Measurements from ENCODE around the gene NELFCD. TPM values are rescaled to one million over a fixed set of nuclear protein-coding genes. Genes with fewer than 3 reads are reported as not detected.
A peak's percentile ranks its signal among the peaks of the same experiment; 100 is the strongest.

Gene NELFCD
- total and polyA plus RNA-seq, 2 donors (not counting 1 experiment from before 2014, with no cell fraction given) = 80.2 to 107 TPM

- H3K9me3 ChIP-seq (ENCODE audit: control extremely low read depth in 1 of 3, control insufficient read depth in 2 of 3, insufficient read depth in 1 of 3, low read length in 2 of 3) = no peaks in the 10 kb centered on the region
- peaks cover 20 to 24% of the 10 kb centered on the region in 2 donors for H3K4me1 ChIP-seq (ENCODE audit: control insufficient read depth in 2 of 2, insufficient read depth in 2 of 2, low read length in 2 of 2)
- CTCF ChIA-PET = interaction anchor here (0.8 to 1.0 kb wide), 2 partner anchors 37 to 68 kb away, joined by 3 read pairs; no protein-coding TSS in a partner anchor
- ATAC-seq (ENCODE audit: low read depth) (no peak), DNase-seq (no peak)
- peaks cover 0 to 20% of the 10 kb centered on the region in 2 experiments for H3K36me3 ChIP-seq (replicated peaks in 1 of 2; ENCODE audit: control extremely low read depth in 1 of 2, control insufficient read depth in 1 of 2, extremely low read depth in 1 of 2, insufficient read depth in 2 of 2, low read length in 1 of 2)
- Mint-ChIP-seq H3K9me3 (ENCODE audit: insufficient read depth) (no peaks in the 10 kb centered on the region), H3K4me3 (no peak within 1 kb of the TSS), H3K27me3 (no peaks in the 10 kb centered on the region), H3K27ac (peak within 1 kb of the TSS; percentile 20), H3K4me1 (peaks cover 30% of the 10 kb centered on the region)
- H3K4me2 ChIP-seq (replicated peaks; ENCODE audit: low read depth, low read length, poor library complexity, severe bottlenecking) = no peak within 1 kb of the TSS
- no peak within 1 kb of the TSS for H3K9ac ChIP-seq (ENCODE audit: low read length)
- intact Hi-C loops (cut with micrococcal nuclease) = no loop called here
- no peak within 1 kb of the TSS for H3K27ac ChIP-seq (ENCODE audit: low read length in 2 of 2)
- peaks cover 2% of the 10 kb centered on the region for H4K20me1 ChIP-seq (ENCODE audit: control insufficient read depth, insufficient read depth, low read length, poor library complexity, severe bottlenecking)
- no peak within 1 kb of the TSS for H2AFZ ChIP-seq (ENCODE audit: insufficient read depth, low read depth, low read length, poor library complexity, severe bottlenecking)
- TF ChIP-seq EZH2 (IDR thresholded peaks at IDR 0.05; ENCODE audit: borderline replicate concordance, insufficient read depth, low read depth, low read length, poor library complexity, severe bottlenecking) = no peak
- TF ChIP-seq, protein P1, sequence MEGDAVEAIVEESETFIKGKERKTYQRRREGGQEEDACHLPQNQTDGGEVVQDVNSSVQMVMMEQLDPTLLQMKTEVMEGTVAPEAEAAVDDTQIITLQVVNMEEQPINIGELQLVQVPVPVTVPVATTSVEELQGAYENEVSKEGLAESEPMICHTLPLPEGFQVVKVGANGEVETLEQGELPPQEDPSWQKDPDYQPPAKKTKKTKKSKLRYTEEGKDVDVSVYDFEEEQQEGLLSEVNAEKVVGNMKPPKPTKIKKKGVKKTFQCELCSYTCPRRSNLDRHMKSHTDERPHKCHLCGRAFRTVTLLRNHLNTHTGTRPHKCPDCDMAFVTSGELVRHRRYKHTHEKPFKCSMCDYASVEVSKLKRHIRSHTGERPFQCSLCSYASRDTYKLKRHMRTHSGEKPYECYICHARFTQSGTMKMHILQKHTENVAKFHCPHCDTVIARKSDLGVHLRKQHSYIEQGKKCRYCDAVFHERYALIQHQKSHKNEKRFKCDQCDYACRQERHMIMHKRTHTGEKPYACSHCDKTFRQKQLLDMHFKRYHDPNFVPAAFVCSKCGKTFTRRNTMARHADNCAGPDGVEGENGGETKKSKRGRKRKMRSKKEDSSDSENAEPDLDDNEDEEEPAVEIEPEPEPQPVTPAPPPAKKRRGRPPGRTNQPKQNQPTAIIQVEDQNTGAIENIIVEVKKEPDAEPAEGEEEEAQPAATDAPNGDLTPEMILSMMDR (IDR thresholded peaks at IDR 0.05) = no peak
- no peaks in the 10 kb centered on the region for H3K27me3 ChIP-seq (replicated peaks in 1 of 4; ENCODE audit: control extremely low read depth in 1 of 4, control insufficient read depth in 3 of 4, insufficient read depth in 4 of 4, low read length in 3 of 4)
- H3K79me2 ChIP-seq (ENCODE audit: control insufficient read depth, insufficient read depth, low read length) = peaks cover 36% of the 10 kb centered on the region
- 100% methylated on average over 5 of the region's 5 CpGs for WGBS (ENCODE audit: insufficient coverage)
- POLR2A ChIA-PET = interaction anchor here (2.3 kb wide), 1 partner anchor 13 kb away, joined by 10 read pairs; the partner anchor contains the start of gene ATP5F1E
- H3K4me3 ChIP-seq (ENCODE audit: control extremely low read depth in 1 of 5, extremely low read depth in 1 of 5, insufficient read depth in 1 of 5, low read depth in 2 of 5, low read length in 4 of 5) = no peak within 1 kb of the TSS
Observed at GRCh38 chr20:59019217-59019616, 38.2 kb downstream of the NELFCD start, which contains the start of gene TUBB1. TUBB1 (plus strand) TSS chr20:59019429; CDS start chr20:59019523, 94 bp downstream.

DNA sequence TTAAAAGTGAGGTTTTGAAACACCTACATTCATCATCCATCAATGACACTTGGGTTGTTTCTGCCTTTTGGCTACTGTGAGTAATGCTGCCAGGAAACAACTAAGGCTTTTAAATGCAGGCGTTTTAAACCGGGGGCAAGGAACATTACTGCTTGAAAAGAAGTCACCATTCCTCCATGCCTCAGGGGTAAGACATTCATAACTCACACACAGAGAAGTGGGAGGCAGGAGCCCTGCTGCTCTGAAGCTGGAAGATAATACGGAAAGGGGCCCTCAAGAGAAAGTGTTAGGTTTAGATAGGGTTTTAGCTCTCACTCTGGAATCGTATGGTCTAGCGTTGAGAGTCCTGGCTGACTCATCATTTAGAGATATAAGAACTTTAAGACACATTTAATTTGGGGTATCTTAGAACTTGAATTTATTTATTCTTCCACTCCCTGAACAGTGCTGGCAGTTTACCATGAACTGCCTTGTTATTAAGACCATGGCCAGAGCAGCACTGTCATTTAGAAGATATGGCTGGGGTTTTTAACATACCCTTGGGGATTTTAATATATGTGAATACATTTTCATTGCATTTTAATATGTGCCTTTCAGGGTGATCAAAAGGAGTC lies 40.0 kb downstream of the NELFCD start:
- CTCF ChIA-PET = no interaction called here
- Histone ChIP-seq H3K9me3 (ENCODE audit: control extremely low read depth in 1 of 3, control insufficient read depth in 2 of 3, insufficient read depth in 1 of 3, low read length in 2 of 3) (no peaks in the 10 kb centered on the region), H3K4me3 (ENCODE audit: control extremely low read depth in 1 of 5, extremely low read depth in 1 of 5, insufficient read depth in 1 of 5, low read depth in 2 of 5, low read length in 4 of 5) (no peak overlapping the region), H3K9ac (ENCODE audit: low read length) (no peak overlapping the region), H4K20me1 (ENCODE audit: control insufficient read depth, insufficient read depth, low read length, poor library complexity, severe bottlenecking) (peaks cover 19% of the 10 kb centered on the region), H3K4me1 (ENCODE audit: control insufficient read depth in 2 of 2, insufficient read depth in 2 of 2, low read length in 2 of 2) (peaks cover 15 to 18% of the 10 kb centered on the region in 2 donors), H3K27me3 (replicated peaks in 1 of 4; ENCODE audit: control extremely low read depth in 1 of 4, control insufficient read depth in 3 of 4, insufficient read depth in 4 of 4, low read length in 3 of 4) (no peaks in the 10 kb centered on the region), H3K4me2 (replicated peaks; ENCODE audit: low read depth, low read length, poor library complexity, severe bottlenecking) (no peak overlapping the region), H3K27ac (ENCODE audit: low read length in 2 of 2) (no peak overlapping the region), H2AFZ (ENCODE audit: insufficient read depth, low read depth, low read length, poor library complexity, severe bottlenecking) (no peak overlapping the region), H3K79me2 (ENCODE audit: control insufficient read depth, insufficient read depth, low read length) (peaks cover 36% of the 10 kb centered on the region), H3K36me3 (replicated peaks in 1 of 2; ENCODE audit: control extremely low read depth in 1 of 2, control insufficient read depth in 1 of 2, extremely low read depth in 1 of 2, insufficient read depth in 2 of 2, low read length in 1 of 2) (peaks cover 0 to 37% of the 10 kb centered on the region in 2 experiments)
- intact Hi-C loops (cut with micrococcal nuclease) = no loop called here
- ATAC-seq (ENCODE audit: low read depth) (no peak), DNase-seq (no peak)
- Mint-ChIP-seq H3K4me1 (peaks cover 28% of the 10 kb centered on the region), H3K4me3 (no peak overlapping the region), H3K27ac (no peak overlapping the region), H3K9me3 (ENCODE audit: insufficient read depth) (no peaks in the 10 kb centered on the region), H3K27me3 (no peaks in the 10 kb centered on the region)
- TF ChIP-seq, protein P1 (IDR thresholded peaks at IDR 0.05) = no peak
- POLR2A ChIA-PET = no interaction called here
- no CpG with 5 or more reads among the region's 5 CpGs for WGBS (ENCODE audit: insufficient coverage)
